Panc1 (cell line): ENCODE measurements around the gene PDE1C. TPM values are rescaled to one million over a fixed set of nuclear protein-coding genes. Genes with fewer than 3 reads are reported as not detected.

ENCODE experiments used
- ATAC-seq: fragments of 200-7000 bp; cut with Tn5 transposase; 2 replicates; pipeline ENCODE4 v1.9.1; 2020; ENCODE audit warnings: mild to moderate bottlenecking, moderate library complexity
- BruUV-seq: library from RNA; stranded (reverse); fragments of 400-500 nt; replicated peaks from 2 replicates; lab custom pipeline; 2021; lab: Mats Ljungman, UMichigan
- CTCF ChIA-PET: fragments of 300-600 bp; sonication (Branson Sonifier 250); formaldehyde crosslinking; loops from one replicate; lab custom pipeline; 2022; ENCODE audit warnings: antibody characterized with exemption; lab: Charles Lee
- POLR2A ChIA-PET: fragments of 300-600 bp; sonication (Branson Sonifier 250); formaldehyde crosslinking; loops from one replicate; lab custom pipeline; 2022; ENCODE audit warnings: antibody characterized with exemption; lab: Charles Lee
- DNase-seq: peaks from one replicate; pipeline ENCODE4 v3.0.0-alpha.2; 2010; ENCODE audit warnings: low read depth, low spot score
- H3K27ac ChIP-seq: 2 replicates; pipeline ENCODE4 v1.5.1; 2011; ENCODE audit warnings: mild to moderate bottlenecking, low read length, inconsistent platforms
- H3K27me3 ChIP-seq: fragments of 200-500 bp; sonication (Bioruptor generic); 2 replicates; pipeline ENCODE4 v1.6.0; 2014; ENCODE audit warnings: low read length, inconsistent platforms; ENCODE audit not compliant: control insufficient read depth, insufficient read depth
- H3K36me3 ChIP-seq: fragments of 200-500 bp; sonication (Bioruptor generic); 2 replicates; pipeline ENCODE4 v1.5.1; 2014; ENCODE audit warnings: inconsistent platforms, mild to moderate bottlenecking, low read length, moderate library complexity; ENCODE audit not compliant: control insufficient read depth, insufficient read depth
- H3K4me1 ChIP-seq: 2 replicates; pipeline ENCODE4 v1.5.1; 2011; ENCODE audit warnings: inconsistent platforms, mild to moderate bottlenecking, low read length, moderate library complexity; ENCODE audit not compliant: control insufficient read depth, insufficient read depth
- H3K4me3 ChIP-seq, 2 experiments: 2 replicates each; pipeline ENCODE4 v1.5.1; 2011 to 2012; ENCODE audit warnings: low read depth in 2 of 2, low read length in 2 of 2, mild to moderate bottlenecking in 2 of 2, inconsistent platforms in 1 of 2, moderate library complexity in 1 of 2
- H3K9me3 ChIP-seq: fragments of 200-500 bp; sonication (Bioruptor generic); 2 replicates; pipeline ENCODE4 v1.5.1; 2014; ENCODE audit warnings: low read depth, mild to moderate bottlenecking, inconsistent platforms, low read length, moderate library complexity; ENCODE audit not compliant: control insufficient read depth, insufficient read depth
- CTCF ChIP-seq: fragments of 450-650 bp; IDR thresholded peaks from 2 replicates; pipeline ENCODE4 v1.5.1; 2017; ENCODE audit warnings: mild to moderate bottlenecking
- POLR2AphosphoS5 ChIP-seq: IDR thresholded peaks from 2 replicates; pipeline ENCODE4 v1.6.1; 2012; ENCODE audit warnings: mild to moderate bottlenecking, low read depth, low read length, moderate library complexity
- REST ChIP-seq, 2 experiments: IDR thresholded peaks; 2 replicates each; pipeline ENCODE4 v1.6.1; 2011 to 2012; ENCODE audit warnings: low read depth in 2 of 2, control low read depth in 1 of 2, low read length in 1 of 2, mild to moderate bottlenecking in 1 of 2, moderate library complexity in 1 of 2; ENCODE audit not compliant: insufficient read depth in 1 of 2
- SIN3A ChIP-seq: IDR thresholded peaks from 2 replicates; pipeline ENCODE4 v1.6.1; 2012; ENCODE audit warnings: low read depth, mild to moderate bottlenecking, low read length, moderate library complexity, borderline replicate concordance; ENCODE audit not compliant: insufficient read depth
- TCF7L2 ChIP-seq: IDR thresholded peaks from 2 replicates; pipeline ENCODE4 v1.6.1; 2011; ENCODE audit warnings: mild to moderate bottlenecking, low read depth, low read length, inconsistent platforms
- in situ Hi-C: cut with HindIII; loops from 2 replicates; pipeline ENCODE4 v1.10.0; 2016; ENCODE audit warnings: low sequenced_read_pairs, low pct_unique_long_range_greater_than_20kb
- intact Hi-C: fragments of 100-400 bp; cut with micrococcal nuclease; formaldehyde crosslinking; loops from one replicate; pipeline ENCODE4 v1.10.0; 2022; ENCODE audit not compliant: unreplicated experiment
- total RNA-seq: library from RNA; stranded (reverse); gene quantifications from one replicate; pipeline ENCODE4 v1.2.1, GENCODE V29; 2021; ENCODE audit not compliant: unreplicated experiment

PDE1C gene
- total RNA-seq, 1 experiment from 2014 or later = not detected

- no peak overlapping the region for H3K27ac ChIP-seq
- POLR2A ChIA-PET = no interaction called here
- DNase-seq = no peak
- CTCF ChIA-PET = no interaction called here
- ATAC-seq = no peak
- no peak for TF ChIP-seq CTCF
- TF ChIP-seq POLR2AphosphoS5 = no peak
- no peak for TF ChIP-seq REST (IDR thresholded peaks at IDR 0.05; ENCODE audit: insufficient read depth in 1 of 2, low read depth in 2 of 2, low read length in 1 of 2)
- TF ChIP-seq TCF7L2 = no peak
- no peak for TF ChIP-seq SIN3A
- H3K4me1 ChIP-seq = no peaks in the 10 kb centered on the region
- H3K4me3 ChIP-seq = no peak overlapping the region
- intact Hi-C loops (no loop called here), in situ Hi-C loops (no loop called here)
- no peaks in the 10 kb centered on the region for H3K36me3 ChIP-seq
- H3K27me3 ChIP-seq = no peaks in the 10 kb centered on the region
- no peaks in the 10 kb centered on the region for H3K9me3 ChIP-seq
- BruUV-seq = no TSS peak
These were observed 33.6 kb downstream of the PDE1C start for GRCh38 chr7:32036557-32036956.

DNA sequence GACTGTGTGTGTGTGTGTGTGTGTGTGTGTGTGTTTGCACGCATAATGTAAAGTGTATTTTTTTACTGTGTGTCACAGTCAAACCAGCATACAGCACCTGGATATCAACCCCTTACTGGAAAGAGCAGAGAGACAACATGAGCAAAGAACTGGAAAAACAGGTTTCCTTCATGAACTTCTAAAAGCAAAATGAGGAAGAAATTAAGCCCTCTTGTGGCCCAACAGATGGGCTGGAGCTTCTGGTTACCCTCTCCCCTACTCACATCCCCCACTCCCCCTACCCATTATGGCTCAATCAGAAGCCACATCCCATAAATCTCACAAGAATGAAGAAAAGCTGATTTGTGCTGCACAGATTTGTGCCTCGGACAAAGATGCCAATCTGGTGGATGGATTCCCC lies 36.2 kb downstream of the PDE1C start:
- ATAC-seq (no peak), DNase-seq (no peak)
- Histone ChIP-seq H3K36me3 (no peaks in the 10 kb centered on the region), H3K27me3 (no peaks in the 10 kb centered on the region), H3K4me1 (no peaks in the 10 kb centered on the region), H3K4me3 (no peak overlapping the region), H3K27ac (no peak overlapping the region), H3K9me3 (no peaks in the 10 kb centered on the region)
- intact Hi-C loops (no loop called here), in situ Hi-C loops (no loop called here)
- ChIA-PET CTCF (no interaction called here), POLR2A (no interaction called here)
- BruUV-seq = no TSS peak
- TF ChIP-seq REST (IDR thresholded peaks at IDR 0.05; ENCODE audit: insufficient read depth in 1 of 2, low read depth in 2 of 2, low read length in 1 of 2) (no peak), CTCF (no peak), POLR2AphosphoS5 (no peak), TCF7L2 (no peak), SIN3A (no peak)
